GM21423 (cell line): ENCODE measurements around the gene ANKRD9.
A peak's percentile ranks its signal among the peaks of the same experiment; 100 is the strongest.
"Not testable (repeated sequence)": the region's sequence is repeated elsewhere in the genome, so short reads cannot be mapped to it uniquely, and the experiment has no call there.

Source experiments
- ATAC-seq: cut with Tn5 transposase; IDR thresholded peaks from one replicate; pipeline ENCODE4 v1.9.1; 2021; ENCODE audit warnings: mild to moderate bottlenecking, moderate library complexity; ENCODE audit not compliant: unreplicated experiment

The ANKRD9 gene, protein sequence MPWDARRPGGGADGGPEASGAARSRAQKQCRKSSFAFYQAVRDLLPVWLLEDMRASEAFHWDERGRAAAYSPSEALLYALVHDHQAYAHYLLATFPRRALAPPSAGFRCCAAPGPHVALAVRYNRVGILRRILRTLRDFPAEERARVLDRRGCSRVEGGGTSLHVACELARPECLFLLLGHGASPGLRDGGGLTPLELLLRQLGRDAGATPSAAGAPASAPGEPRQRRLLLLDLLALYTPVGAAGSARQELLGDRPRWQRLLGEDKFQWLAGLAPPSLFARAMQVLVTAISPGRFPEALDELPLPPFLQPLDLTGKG

DNA sequence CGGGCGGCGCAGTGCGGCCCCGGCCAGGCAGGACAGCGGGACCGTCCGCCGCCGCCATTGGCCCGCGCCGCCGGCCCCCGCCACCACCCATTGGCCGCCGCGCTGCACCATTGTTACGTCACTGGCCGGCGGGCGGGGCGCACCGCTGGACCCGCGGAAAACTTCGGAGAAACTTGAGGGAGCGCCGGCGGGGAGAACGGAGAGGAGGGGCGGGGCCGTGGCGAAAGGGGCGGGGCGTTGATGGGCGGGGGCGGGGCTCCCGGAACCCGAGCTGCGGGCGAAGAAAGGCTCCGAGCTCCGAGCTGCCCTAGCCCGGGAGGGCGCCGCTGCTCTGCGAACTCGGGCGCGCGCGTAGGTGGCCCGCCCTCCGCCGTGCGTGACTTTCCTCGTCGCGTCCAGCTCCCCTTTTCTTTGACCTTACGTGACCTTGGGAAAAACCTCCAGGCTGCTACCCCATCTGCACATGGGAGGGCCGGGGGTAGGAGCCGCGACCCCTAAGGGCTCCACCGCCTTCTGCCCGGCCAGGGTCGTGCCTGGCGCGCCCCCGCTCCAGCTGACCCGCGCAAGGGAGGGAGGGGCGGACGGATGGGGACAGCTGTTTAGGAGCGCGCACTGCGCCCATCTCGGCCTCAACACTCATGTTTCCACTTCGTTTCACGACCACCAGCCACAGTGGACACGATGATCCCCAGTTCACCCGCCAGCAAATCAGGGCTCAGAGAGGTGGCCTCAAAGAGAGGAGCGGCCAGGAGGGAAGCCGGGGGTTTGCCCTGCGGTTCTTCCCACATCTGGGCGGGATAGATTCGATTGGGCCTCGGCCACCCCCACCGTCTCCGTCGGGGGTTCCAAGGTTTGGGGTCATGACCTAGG lies at the start of gene ANKRD9:
Gene ANKRD9 (minus strand): TSS at position 31 of the 870 bp plus-strand sequence. CDS start 1,887 bp downstream, outside the sequence.
- ATAC-seq: peak; percentile 79

DNA sequence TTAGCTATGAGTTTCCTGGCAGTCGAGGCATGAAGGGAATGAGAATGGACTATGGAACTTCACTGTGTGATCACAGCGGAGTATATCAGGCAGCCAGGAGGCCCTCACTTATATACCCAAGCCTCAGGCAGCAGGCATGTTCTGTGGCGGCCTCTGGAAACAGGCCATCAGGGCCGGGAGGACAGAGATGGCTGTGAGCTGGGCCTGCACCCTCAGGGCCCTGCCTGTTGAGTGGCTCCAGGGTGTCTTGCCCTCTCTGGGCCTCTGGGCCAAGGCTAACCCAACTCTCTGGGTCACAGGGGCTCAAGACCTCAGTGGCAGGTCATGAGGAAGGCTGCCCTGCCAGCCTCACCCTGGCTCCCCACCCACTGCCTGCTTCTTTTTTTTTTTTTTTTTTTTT lies 49.0 kb upstream of the ANKRD9 start:
- ATAC-seq: no peak

DNA sequence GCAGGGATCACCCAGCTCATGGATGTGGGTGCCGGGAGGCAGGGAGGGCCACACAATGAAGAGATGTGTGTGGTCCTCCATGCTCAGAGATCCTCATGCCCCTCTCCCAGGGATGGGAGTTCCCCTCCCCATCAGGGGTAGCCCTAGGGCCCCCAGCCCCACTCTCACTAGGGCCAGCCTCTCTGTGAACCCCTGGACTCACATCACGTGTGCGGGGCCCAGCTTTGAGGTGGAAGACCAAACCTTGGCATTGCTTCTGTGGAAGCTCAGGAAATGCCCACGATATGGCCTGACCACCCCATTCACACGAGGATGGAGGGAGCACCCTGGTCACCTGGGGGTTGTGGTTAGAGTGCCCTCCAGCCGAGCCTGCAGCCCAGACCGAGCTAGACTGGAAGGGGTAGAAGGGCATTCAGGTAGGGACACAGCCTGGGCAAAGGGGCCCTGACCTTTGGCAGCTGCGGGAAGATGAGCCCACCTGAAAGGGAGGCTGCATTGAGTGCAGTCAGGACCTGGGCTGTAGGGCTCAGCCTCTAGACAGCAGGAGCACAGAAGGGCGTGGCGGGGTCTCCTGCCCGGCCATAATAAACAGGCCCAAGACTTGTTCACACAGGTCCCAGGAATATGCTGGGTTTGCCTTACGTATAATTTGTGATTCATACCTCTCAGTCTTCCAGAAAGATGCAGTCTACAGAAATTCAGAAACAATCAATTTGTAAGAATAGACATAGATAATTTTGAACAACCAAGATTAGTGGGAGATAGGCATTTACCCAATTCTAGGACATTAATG lies 48.1 kb upstream of the ANKRD9 start:
- no peak for ATAC-seq

DNA sequence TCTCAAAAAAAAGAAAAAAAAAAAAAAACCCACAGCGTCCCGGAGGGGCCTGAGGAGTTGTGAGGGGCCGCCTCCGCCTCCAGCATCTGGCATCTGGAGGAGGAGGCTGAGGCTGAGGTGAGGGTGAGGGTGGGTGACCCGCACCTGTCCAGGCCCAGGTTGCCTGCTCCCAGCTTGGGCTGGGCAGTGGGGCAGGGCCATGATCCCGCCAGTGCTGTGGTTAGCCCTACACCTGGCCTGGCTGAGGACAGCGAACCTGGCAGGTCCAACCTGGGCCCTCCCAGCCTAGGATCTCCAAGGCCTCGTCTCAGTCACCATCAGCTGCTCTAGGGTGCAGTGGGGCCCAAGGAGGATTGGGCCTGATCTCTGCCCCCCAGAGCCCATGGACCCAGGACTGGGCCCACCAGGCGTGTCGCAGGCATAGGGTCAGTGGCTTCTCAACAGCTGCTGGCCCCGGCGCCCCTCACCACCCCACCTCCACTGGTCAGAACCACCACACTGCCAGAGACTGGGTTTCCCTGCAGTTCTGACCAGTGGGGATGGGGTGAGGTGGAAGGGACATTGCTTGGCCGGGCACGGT lies 46.6 kb upstream of the ANKRD9 start:
- no peak for ATAC-seq

DNA sequence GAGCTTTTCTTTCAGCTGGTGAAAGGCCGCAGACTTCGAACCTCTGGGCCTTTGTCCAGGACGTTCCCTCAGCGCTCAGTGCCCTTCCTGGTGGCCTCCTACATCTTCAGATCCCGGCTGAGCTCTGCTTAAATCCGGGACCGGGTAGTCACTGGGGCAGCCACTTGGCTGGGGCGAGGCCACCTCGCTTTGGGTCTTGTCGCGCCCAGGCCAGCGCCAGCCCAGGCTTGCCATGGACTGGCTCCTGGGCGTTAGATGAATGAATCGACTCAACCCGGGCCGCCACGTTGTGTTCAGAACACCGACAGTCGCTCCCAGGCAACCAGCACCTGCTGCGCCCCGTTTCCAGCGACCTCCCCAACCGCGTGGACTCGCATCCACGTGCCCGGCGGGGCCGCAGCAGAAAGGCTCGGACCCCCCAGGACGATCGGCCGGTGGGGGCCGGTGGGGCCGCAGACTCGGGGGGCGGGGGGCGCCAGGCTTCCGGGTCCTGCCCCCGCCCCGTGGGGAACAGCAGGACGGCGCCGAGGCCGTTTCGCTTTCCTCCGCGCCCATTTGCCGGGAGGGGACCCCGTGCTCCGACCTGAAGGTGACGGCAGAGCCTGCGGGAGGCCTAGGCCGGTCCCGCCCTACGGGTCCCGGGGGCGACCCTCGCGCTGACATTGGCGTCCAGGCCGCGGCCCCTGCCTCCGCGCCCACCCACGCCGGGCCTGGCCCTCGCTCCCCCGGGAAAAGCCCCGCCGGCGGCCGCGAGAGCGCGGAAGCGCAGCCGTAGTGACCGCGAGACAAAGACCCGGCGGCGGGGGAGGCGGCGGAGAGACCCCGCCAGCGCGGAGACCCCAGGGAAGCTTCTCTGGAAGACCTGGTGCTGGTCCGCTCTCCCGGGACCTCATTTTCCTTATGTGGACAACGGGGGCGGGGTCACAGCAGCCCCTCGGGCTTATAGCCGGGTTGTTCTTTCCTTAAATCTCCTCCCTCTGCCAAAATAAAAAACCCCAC lies 45.5 kb upstream of the ANKRD9 start:
- ATAC-seq: no peak

DNA sequence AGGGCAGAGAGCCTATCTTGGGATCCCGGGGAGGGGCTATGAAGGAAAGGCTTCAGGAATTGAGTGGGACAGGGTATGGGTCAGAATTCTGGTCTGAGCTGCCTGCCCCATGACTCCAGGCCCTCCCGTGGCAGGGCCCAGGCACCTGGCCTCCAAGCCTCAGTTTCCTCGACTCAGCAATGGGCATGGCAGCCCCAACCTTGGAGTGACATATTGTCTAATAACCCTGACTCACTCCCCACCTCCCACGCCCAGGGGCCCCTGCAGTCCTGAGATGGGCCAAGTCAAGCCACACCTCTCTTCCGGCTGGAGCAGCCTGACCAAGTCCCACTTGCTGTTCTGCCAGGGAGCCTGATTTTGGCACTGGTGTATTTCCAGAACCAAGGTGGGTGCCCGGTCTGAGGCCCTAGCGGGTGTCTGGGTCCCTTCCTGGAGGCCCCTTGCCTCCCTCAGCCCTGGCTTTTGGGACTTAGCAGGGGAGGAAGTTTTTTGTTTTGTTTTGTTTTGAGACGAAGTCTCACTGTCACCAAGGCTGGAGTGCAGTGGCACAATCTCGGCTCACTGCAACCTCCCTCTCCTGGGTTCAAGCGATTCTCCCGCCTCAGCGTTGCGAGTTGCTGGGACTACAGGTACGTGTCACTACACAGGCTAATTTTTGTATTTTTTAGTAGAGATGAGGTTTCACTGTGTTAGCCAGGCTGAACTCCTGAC lies 42.6 kb upstream of the ANKRD9 start:
- ATAC-seq: no peak

DNA sequence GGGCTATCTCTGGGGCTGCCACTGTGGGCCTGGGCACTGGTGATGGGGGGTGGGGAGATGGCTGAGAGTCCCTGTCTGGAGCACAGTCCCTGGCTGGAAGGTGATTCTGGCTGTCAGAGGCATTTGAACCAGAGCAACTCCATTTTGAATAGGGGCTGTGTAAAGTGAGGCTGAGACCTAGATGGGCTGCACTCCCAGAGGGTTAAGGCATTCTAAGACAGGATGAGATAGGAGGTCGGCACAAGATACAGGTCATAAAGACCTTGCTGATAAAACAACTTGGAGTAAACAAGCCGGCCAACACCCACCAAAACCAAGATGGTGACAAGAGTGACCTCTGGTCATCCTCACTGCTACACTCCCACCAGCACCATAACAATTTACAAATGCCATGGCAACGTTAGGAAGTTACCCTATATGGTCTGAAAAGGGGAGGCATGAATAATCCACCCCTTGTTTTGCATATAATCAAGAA lies 41.4 kb upstream of the ANKRD9 start:
- ATAC-seq: not testable (repeated sequence)

DNA sequence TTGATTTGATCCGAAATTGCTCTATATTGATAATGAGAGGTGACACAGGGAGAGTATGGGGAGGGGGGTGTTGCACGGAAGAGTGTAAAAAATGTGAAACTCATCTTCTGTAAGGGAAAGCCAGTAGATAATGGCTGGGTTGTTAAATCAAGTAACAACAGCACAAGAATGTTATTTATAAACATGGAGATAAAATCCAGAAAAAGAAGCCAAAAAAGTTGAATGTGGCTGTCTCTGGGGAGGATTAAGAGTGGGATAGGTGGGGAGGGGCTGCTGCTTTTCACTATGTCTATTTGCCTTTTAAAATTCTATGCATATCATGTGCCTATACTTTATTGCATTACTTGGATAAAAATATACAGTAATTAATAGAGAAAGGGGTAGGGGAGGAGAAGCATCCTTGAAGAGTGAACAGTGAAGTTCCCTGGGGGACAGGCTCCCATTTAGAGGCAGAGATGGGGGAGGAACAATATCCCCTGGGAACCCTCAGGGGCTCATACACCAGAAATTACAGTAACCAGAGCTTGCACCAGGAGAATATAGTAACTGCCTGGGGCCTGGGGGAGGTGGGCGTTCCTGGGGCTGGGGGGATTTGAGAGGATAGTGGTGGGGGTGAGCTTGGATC lies 39.2 kb upstream of the ANKRD9 start:
- ATAC-seq: no peak

DNA sequence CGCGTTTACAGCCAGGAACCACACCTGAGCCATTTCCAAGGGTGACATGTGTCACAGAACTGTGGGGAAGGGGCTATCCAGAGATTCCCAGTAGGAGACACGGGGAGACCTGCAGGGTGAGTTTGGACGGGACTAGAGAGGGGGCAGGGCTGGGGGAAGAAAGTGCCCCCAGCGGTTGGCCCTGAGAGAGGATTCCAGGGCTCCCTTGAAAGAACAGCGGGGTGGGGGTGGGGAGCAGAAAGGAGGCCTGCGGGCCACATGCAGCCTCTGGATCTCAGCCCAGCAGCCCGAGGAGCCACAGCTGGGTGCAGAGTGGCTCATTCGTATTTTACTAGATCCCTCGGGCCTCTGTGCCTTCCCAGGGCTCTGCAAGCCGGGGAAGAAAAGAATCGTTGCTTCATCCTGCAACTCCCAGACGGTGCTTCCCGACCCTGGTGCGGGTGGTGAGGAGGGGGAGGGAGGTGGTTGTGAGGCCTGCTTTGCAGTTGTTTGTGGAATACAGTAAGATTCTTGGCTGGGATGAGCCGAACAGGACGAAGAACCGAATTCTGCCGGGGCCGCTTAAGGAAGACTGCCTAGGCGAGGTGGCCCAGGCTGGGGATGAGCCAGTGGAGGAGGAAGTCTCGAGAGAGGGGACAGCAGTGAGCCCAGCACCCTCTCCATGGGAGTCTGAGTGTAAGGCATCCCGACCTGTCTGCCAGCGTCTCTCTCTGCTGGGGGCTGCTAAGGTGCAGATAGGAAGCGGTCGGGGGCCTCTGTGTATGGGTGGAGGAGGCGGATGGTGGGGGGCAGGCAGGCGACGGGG lies 36.1 kb upstream of the ANKRD9 start:
- no peak for ATAC-seq

DNA sequence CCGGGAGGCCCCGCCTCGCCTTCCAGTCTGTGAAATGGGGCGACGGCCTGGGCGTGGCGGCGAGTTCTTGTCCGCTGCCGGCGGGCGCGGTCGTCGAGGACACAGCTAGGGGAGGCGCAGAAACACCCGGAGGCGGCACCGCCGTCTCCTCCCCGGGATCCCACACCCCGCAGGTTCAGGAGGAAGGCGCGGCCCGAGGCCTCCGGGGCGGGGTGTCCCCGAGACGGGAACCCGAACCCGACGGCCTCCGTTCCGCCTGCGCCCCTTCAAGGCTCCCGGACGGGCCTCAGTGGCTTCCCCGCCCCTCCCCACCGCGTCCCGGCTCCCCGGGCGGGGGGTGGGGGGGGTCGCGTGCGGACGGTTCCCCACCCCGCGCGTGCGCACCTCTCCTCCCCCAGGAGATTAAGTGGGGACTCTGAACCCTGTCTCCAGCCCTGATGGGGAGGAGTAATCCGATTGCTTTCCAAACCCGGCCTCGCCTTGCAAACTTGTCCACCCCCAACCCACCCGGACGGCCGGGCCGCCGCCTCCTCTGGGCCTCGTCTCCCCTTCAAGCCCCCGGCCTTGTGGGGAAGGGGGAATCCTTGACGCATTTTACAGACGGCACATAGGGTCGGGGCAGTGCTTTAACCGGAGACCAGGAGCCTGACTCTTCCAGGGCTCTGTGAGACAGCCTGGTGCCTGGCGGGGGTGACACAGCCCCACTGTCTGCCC lies 35.3 kb upstream of the ANKRD9 start:
- ATAC-seq: no peak

DNA sequence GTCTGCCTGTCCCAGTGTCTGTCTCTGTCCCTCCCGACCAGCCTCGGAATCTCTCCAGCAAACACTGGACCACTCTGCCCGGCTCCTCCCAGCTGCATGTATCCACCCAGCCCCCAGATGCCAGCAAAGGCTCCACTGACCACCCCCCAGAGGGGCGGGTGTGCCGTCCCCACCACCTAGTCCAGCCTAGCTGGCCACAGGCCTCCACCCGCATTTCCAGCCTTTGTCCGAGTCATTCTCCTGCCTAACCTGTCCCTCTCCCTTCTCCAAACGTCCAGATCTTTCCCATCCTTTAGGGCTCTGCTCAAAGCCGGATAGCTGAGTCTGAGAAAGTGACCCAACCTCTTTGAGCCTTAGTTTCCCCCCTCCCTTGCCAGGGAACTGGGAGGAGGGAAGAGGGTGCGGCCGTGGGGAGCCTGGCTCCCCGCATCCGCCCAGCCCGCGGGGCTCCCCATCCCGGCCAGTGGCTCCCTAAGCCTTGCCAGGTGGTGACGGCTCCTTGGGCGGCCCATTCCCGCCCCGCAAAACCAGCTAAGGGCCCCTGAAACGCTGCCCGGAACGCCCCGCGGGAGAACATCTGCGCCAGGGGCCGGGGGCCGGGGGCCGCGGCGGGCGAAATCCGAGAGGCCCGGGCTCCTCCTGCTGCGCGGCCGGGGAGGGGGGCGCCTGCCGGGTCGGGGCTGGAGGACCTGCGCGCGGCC lies 34.6 kb upstream of the ANKRD9 start:
- ATAC-seq: no peak

DNA sequence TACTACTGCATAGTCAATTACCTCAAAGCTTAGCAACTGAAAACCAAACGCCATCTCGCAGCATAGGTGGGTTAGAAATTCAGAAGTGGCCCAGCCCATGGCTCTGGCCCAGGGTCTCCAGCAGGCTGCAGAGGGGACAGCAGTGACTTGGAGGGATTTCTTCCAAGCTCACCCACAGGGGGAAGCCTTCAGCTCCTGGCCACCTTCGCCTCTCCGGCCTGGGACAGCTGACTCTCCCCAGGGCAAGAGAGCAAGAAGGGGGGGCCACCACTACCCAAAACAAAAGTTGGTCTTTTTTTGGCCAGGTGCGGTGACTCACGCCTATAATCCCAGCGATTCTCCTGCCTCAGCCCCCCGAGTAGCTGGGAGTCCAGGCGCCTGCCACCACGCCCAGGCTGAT lies 32.2 kb upstream of the ANKRD9 start:
- ATAC-seq: no peak

DNA sequence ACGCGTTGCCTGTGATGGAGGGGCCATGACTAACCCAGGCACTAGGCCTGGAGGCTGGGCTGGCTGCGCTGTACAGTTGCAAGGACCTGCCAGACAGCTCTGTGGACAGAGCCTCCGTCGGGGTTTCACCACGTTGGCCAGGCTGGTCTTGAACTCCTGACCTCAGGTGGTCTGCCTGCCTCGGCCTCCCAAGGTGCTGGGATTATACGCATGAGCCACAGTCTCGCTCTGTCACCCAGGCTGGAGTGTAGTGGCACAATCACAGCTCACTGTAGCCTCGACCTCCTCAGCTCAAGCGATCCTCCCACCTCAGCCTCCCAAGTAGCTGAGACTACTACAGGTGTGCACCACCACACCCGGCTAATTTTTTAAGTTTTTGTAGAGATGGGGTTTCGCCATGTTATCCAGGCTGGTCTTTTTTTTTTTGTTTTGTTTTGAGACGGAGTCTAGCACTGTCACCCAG lies 31.5 kb upstream of the ANKRD9 start:
- ATAC-seq: not testable (repeated sequence)

DNA sequence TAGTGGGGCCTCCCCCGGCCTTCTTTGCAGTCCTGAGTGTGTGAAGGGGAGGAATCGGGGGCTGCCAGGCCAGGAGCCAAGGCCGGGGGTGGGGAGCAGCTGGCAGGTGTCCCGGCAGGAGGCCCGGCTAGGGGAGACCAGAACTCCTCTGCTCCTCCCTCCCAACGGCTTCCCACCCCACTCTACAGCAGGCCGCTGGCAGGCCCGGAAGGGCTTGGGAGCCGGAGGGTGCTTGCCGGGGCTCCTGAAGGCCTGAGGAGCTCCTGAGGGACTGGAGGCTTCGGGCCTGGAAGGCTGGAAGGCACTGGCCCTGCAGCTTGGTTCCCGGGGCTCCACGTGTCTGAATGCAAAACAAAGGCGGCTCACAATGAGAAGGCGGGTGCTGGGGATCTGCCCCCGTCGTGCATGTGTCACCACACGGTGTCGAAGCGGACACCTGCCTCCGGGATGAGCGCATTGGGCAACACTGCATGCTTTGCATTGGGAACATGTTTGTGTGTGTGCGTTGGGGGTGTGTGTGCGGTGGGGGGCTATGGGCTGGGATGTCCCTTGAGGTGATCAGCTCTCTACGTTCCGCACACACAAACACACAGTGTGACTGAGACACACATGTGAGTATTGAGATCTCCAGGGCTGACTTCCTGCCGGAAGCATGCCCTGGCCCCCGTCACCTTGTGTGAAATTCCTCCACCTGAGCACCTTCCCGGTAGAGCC lies 30.9 kb upstream of the ANKRD9 start:
- ATAC-seq: no peak

DNA sequence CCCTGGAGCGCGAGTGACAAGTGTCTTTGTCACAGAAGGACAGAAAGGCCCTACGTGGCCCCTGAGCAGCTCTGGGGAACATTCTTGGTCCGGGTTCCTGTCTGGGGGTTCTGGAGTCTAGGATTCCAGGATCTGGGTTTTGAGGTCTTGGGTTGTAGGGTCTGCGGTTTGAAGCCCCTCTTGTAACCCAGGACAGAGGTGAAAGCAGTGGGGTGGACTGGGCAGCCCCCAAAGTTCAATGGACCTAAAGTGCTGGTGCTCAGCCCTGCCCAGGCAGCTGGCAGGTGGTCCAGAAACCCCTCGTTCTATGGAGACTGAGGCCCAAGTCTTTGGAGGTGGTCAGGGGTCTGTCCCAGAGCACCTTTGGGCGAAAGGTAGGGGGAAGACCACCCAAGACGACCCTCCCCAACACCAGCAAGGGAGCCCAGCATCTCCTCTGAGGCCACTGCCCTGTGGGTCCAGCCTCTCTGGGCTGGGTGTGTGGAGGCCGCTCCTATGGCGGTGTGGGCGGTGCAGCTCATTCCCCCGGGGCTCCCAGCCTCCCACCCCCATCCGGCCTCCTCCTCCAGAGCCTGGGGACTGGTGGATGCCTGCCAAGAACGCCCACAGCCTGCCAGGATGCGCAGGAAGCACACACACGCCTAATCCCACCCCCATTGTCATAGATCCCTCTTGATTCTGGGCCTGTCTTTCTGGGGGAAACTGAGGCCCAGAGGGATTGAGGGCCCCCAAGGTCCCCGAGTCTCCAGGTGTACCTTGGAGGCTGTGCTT lies 30.2 kb upstream of the ANKRD9 start:
- no peak for ATAC-seq
